ENCODE results near the gene CPOX.
"Not testable (repeated sequence)": the region's sequence is repeated elsewhere in the genome, so short reads cannot be mapped to it uniquely, and the experiment has no call there.

The CPOX gene

GRCh38 chr3:98561727-98562521, 31.5 kb downstream of the CPOX start:
- DNase-seq (ENCODE audit: low read depth), result no peak

DNA sequence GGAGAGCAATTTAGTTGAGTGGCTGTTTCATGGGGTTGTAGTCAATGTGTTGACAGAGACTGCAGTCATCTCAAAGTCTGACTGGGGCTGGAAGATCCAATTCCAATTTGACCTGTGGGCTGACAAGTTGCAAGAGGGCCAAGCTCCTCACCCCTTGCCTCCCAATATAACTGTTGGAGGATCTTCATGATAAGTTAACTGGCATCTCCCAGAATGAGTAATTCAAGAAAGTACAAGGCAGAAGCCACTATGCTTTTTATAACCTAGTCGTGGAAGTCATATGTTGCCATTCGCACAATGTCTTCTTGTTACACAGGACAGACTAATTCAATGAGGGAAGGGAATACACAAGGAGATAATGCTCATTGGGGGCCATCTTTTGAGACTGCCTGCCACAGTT, 32.5 kb downstream of the CPOX start:
- DNase-seq (ENCODE audit: low read depth), result no peak

- DNase-seq (ENCODE audit: low read depth), result not testable (repeated sequence)
These were observed 33.6 kb downstream of the CPOX start for GRCh38 chr3:98559769-98560168.

DNA sequence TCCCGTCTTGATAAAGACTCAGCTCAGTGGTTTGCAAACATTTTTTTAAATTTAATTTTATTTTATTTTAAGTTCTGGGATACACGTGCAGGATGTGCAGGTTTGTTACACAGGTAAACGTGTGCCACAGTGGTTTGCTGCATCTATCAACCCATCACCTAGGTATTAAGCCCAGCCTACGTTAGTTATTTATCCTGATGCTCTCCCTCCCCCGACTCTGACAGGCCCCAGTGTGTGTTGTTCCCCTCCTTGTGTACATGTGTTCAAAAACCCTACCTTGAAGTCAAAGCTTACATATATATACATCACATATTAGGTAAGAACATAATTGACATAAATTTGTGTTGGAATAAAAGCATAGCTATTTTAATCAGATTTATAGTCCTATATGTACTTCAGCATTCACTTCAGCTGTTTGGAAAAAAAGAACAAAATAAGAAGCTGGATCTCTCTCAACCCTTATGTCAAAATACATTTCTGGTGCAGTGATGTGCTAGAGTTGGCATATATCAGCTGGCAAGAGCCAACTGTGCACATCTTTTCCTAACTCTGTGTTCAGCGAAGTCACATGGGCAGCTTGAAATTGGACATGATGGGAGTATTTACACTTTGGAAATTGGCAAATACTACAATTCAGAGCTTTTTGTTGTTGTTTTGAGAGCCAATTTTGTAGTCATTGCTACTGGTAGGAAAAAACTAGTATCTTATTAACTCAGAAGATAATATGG, 35.1 kb downstream of the CPOX start:
- DNase-seq (ENCODE audit: low read depth), result no peak

DNA sequence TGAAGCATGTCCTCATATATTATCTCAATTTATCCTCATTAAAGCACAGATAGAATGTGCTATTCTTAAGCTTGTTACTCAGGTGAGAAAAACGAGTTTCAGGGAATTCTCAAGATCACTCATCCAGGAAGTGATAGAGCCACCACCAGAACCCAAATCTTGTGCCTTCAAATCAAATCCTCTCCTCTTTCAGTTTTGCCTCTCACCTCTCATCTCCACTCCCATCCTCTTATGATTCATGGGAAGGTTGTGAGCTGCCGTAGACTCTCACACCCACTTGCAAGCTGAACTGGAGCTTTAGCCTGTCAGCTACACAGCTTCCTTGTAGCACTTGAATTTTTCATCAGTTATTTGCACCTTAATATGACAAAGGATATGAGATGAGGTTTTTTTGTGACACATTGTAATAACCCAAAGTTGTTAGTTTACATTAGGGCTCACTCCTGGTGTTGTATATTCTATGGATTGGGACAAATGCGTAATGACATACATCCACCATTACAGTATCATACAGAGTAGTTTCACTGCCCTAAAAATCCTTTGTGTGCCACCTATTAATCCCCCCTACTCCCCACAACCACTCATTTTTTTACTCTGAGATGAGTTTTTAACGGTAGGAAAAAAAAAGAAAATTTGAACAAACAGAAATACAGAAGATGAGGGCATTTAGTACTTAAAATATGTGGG, 35.9 kb downstream of the CPOX start:
- DNase-seq (ENCODE audit: low read depth), result no peak

DNA sequence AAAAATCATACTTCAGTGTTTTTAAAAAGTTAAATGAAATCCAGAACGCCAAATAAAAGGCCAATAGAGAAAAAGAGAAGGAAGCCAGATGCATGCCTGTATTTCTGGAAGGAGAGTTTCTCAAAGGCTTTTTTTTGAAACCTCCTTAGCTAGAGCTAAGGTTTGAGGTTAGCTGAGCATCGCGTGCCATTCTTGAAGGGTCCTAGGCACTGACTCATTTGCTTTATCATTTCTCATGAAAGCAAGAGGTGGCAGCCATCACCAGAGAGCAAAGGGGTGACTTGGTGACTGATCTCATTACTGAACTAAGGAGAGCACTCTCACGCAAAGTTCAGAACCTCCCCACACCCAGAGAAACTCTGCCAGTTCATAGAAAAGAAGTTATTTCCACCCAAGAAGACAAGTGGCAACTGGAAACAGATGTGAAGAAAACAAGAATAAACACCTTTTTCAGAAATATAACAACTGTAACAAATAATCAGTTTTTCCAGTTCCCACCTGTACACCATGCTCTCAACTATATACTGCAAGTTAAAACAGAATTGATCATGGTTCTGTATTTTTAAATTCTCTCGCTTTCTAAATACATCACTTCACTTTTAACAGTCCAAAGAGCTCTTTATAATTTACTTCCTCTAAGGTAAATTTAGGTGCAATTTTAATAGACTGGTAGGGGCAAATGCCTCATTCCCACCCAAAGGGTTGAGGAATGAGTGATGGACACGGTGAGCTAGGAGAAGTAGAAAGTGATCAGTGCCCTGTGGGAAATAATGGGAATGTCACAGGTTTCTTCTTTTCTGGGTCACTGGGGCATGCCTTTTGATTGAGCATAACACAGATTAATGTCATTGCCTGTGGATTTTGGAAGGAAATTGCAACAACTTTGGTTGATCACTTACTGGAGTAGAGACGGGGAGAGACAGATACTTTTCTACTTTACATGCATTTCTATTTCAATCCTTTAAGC, 37.0 kb downstream of the CPOX start:
- DNase-seq (ENCODE audit: low read depth), result no peak

DNA sequence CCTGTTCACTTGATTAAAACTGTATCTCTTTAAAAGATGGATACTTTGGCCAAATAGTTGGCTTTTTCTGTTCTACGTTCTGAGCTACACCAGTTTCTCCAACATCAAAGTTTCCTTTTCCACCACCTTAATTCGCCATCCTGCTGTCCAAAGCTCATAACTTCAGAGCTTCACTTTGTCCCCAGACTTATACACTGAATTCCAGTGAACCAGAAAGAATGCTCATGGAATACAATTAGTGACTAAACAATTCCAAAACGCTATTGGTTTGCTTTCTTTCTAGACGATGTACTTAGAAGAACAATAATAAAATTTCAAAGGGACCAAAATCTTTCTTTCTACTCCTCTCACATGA, 38.4 kb downstream of the CPOX start:
- no peak for DNase-seq (ENCODE audit: low read depth)

DNA sequence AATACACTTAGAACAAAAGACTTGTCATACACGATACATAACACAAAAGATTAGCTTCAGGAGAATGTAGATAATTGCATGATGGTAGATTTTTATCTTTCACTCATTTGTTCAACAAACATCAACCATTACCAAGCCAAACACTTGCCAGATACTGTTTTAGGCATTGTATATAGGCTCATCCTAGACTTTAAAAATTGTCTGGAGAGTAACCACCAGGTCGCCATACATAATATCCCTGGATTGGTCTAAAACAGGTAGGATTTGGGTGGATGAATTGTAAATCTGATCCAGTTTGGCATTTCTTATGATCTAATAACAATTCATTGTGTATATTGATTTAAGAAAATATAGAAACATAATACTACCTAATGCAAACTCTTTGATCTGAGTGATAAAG, 38.8 kb downstream of the CPOX start:
- DNase-seq (ENCODE audit: low read depth), result no peak

- no peak for DNase-seq (ENCODE audit: low read depth)
These were observed 39.7 kb downstream of the CPOX start for GRCh38 chr3:98553753-98554152.

DNA sequence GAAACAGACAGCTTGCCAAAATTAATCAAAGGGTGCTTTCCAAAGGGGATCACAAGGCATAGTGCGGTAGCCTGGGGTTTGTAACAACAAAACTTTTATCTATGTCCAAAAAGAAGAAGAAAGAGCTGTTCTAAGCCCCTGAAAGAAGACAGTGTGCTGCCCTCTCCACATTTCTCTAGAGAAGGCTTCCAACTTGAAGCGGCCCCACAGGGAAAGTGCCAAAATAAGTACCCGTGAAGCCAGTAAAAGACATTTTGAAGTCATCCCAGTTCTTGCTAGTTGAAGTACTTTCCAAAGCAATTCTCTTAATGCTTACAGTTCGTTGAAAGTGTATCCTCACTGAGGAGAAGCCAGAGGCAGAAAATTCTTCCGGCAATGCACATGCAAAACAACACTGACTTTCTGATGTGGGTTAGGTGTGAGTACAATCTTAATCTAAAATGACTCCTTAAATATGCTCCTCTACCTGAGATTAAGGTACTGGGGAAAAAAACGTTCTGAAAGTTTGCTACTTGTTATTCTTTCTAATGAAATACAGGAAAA, 40.3 kb downstream of the CPOX start:
- DNase-seq (ENCODE audit: low read depth), result no peak

GRCh38 chr3:98552232-98553020, 41.0 kb downstream of the CPOX start:
- DNase-seq (ENCODE audit: low read depth), result no peak

- no peak for DNase-seq (ENCODE audit: low read depth)
These were observed 41.7 kb downstream of the CPOX start for GRCh38 chr3:98551754-98552153.

GRCh38 chr3:98551236-98551635, 42.2 kb downstream of the CPOX start:
- no peak for DNase-seq (ENCODE audit: low read depth)

DNA sequence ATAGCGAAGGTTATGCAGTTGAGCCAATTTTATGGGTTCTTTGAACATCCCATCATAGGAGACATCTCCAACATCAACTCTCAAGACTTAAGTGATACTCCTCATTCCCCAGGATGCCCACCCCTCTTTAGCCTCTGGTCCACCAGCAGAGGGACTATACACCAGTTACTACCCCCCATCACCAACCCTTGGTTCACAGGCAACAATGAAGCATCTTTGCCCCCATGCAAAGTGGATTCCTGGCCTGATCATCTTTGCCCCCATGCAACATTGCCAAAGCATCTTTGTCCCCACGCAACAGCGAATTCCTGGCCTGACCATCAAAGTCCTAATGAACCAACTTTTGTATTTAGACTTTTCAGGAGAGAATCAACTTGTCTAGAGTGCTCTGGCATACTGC, 42.6 kb downstream of the CPOX start:
- no peak for DNase-seq (ENCODE audit: low read depth)

GRCh38 chr3:98548544-98548943, 44.9 kb downstream of the CPOX start:
- DNase-seq (ENCODE audit: low read depth), result no peak

- no peak for DNase-seq (ENCODE audit: low read depth)
These were observed 47.5 kb downstream of the CPOX start for GRCh38 chr3:98545940-98546339.

GRCh38 chr3:98542623-98543022, 50.8 kb downstream of the CPOX start:
- no peak for DNase-seq (ENCODE audit: low read depth)

GRCh38 chr3:98541695-98542094, 51.7 kb downstream of the CPOX start:
- DNase-seq (ENCODE audit: low read depth), result no peak

DNA sequence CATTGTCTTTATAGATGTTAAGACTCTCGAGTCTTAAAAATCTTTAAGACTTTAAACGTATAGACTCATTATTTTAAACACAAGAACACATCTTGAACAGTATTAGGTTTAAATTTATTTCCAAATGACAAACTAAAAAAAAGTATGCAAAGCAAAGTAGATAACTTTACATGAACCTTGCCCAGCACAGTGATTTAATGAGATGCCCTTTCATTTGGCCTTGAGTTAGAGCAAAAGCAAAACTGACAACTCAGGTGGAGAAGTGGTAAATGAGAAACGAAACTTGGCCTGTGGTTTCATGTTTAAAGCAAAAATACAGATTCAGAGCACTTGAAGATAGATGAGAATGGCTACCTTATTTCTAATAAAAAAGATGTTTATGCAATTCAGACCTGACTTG, 53.1 kb downstream of the CPOX start:
- DNase-seq (ENCODE audit: low read depth), result no peak

GRCh38 chr3:98536456-98537017, 56.9 kb downstream of the CPOX start:
- DNase-seq (ENCODE audit: low read depth), result no peak

DNA sequence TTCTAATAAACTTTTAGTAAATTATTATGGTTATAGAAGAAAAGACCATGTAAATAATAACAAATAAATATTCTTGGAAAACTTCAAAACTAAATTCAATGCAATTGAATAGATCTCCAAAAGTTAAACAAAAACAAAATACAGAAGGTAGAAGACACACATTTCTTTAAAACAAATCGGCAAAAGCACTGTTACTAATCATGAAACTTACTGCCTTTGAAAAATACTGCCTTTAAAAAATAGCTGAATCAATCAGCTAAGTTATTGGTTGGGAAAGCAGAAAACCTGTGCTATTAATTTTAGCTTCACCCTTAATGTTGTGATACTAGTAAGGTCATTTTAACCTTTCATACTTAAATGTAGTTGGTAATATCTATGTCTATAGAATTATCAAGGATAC, 58.7 kb downstream of the CPOX start:
- DNase-seq (ENCODE audit: low read depth), result no peak

Data from fibroblast of the conjunctiva (primary cell).